Erythroblast (primary cell): Measurements from ENCODE around the gene ARL5C.

Source experiments
- GATA1 ChIP-seq: IDR thresholded peaks from 2 replicates; pipeline ENCODE4 v1.6.1; 2011; ENCODE audit warnings: low read depth, mild to moderate bottlenecking, control low read depth, low read length, moderate library complexity
- POLR2A ChIP-seq: IDR thresholded peaks from 2 replicates; pipeline ENCODE4 v1.6.1; 2011; ENCODE audit warnings: mild to moderate bottlenecking, low read length

DNA sequence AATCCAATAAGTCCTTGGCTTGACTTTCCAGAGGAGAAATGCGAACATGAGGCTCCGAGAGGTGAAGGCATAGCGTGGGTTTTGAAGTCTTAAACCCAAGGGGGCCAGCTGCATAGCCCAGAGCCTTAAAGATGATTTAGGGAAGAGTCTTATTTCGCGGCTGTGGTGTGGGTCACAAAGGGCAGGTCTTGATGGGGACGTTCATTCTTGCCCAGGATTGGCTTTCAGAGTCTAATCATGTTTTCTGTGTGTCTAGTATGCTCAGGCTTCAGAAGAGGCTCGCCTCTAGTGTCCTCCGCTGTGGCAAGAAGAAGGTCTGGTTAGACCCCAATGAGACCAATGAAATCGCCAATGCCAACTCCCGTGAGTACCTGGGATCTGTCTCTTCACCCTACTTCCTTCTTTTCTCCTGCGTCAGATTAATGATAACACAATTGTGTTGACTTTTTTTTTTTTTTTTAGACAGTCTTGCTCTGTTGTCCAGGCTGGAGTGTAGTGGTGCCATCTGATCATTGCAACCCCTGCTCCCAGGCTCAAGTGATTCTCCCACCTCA lies 35.1 kb upstream of the ARL5C start:
- TF ChIP-seq POLR2A: no peak
- no peak for TF ChIP-seq GATA1
